ENCODE measurements around the gene MRPS11.
"Not testable (repeated sequence)": the region's sequence is repeated elsewhere in the genome, so short reads cannot be mapped to it uniquely, and the experiment has no call there.

The MRPS11 gene

GRCh38 chr15:88490036-88490435, 22.5 kb downstream of the MRPS11 start:
- no peak for DNase-seq (ENCODE audit: low read depth)

GRCh38 chr15:88491158-88491557, 23.6 kb downstream of the MRPS11 start:
- no peak for DNase-seq (ENCODE audit: low read depth)

- no peak for DNase-seq (ENCODE audit: low read depth)
Observed at GRCh38 chr15:88493844-88494243, 26.3 kb downstream of the MRPS11 start.

- no peak for DNase-seq (ENCODE audit: low read depth)
Observed at GRCh38 chr15:88497109-88497765, 29.7 kb downstream of the MRPS11 start.

GRCh38 chr15:88498996-88499395, 31.5 kb downstream of the MRPS11 start:
- no peak for DNase-seq (ENCODE audit: low read depth)

- DNase-seq (ENCODE audit: low read depth): no peak
Observed at GRCh38 chr15:88504445-88504844, 36.9 kb downstream of the MRPS11 start.

GRCh38 chr15:88505721-88506120, 38.2 kb downstream of the MRPS11 start:
- DNase-seq (ENCODE audit: low read depth): no peak

GRCh38 chr15:88506628-88507027, 39.1 kb downstream of the MRPS11 start:
- DNase-seq (ENCODE audit: low read depth): no peak

GRCh38 chr15:88509321-88509720, 41.8 kb downstream of the MRPS11 start:
- DNase-seq (ENCODE audit: low read depth): no peak

GRCh38 chr15:88509964-88510363, 42.5 kb downstream of the MRPS11 start:
- DNase-seq (ENCODE audit: low read depth): no peak

- no peak for DNase-seq (ENCODE audit: low read depth)
Observed at GRCh38 chr15:88511161-88511560, 43.7 kb downstream of the MRPS11 start.

- DNase-seq (ENCODE audit: low read depth): no peak
Observed at GRCh38 chr15:88512078-88512477, 44.6 kb downstream of the MRPS11 start.

- DNase-seq (ENCODE audit: low read depth): no peak
Observed at GRCh38 chr15:88512601-88513000, 45.1 kb downstream of the MRPS11 start.

- no peak for DNase-seq (ENCODE audit: low read depth)
Observed at GRCh38 chr15:88513195-88513594, 45.7 kb downstream of the MRPS11 start.

- DNase-seq (ENCODE audit: low read depth): no peak
Observed at GRCh38 chr15:88518903-88519302, 51.4 kb downstream of the MRPS11 start.

- DNase-seq (ENCODE audit: low read depth): not testable (repeated sequence)
Observed at GRCh38 chr15:88524094-88524493, 56.6 kb downstream of the MRPS11 start.

GRCh38 chr15:88525418-88525817, 57.9 kb downstream of the MRPS11 start:
- DNase-seq (ENCODE audit: low read depth): no peak

GRCh38 chr15:88526247-88526879, 58.9 kb downstream of the MRPS11 start:
- no peak for DNase-seq (ENCODE audit: low read depth)

GRCh38 chr15:88529021-88529630, 61.6 kb downstream of the MRPS11 start:
- peak; percentile 6 for DNase-seq (ENCODE audit: low read depth)
